IPS DF 6.9 (cell line): Measurements from ENCODE around the gene GYS1.

Experiments used
- DNase-seq: peaks from one replicate; pipeline ENCODE4 v3.0.0-alpha.2; 2013; ENCODE audit warnings: low read depth, low spot score
- H3K27ac ChIP-seq: one replicate; pipeline ENCODE4 v1.5.1; 2013; ENCODE audit warnings: low read length, control low read depth
- H3K27me3 ChIP-seq: 2 replicates; pipeline ENCODE4 v1.6.1; 2013; ENCODE audit warnings: mild to moderate bottlenecking, low read length; ENCODE audit not compliant: control insufficient read depth, insufficient read depth
- H3K36me3 ChIP-seq: 2 replicates; pipeline ENCODE4 v1.6.1; 2013; ENCODE audit warnings: low read length; ENCODE audit not compliant: control insufficient read depth, insufficient read depth
- H3K4me1 ChIP-seq: 2 replicates; pipeline ENCODE4 v1.6.1; 2013; ENCODE audit warnings: low read length; ENCODE audit not compliant: control insufficient read depth, insufficient read depth
- H3K4me3 ChIP-seq: 2 replicates; pipeline ENCODE4 v1.5.1; 2013; ENCODE audit warnings: mild to moderate bottlenecking, low read length
- H3K9me3 ChIP-seq: 2 replicates; pipeline ENCODE4 v1.6.1; 2013; ENCODE audit warnings: low read length, inconsistent platforms; ENCODE audit not compliant: control insufficient read depth, insufficient read depth
- WGBS: extraction: QIAGEN DNeasy Blood & Tissue Kit; methylation state at CpG from one replicate; pipeline ENCODE4 v1.1.7; 2013; ENCODE audit warnings: mixed read lengths, missing lambda C conversion rate; ENCODE audit not compliant: insufficient read length, insufficient coverage; 5-methylcytosine and 5-hydroxymethylcytosine counted together

GYS1 gene

DNA sequence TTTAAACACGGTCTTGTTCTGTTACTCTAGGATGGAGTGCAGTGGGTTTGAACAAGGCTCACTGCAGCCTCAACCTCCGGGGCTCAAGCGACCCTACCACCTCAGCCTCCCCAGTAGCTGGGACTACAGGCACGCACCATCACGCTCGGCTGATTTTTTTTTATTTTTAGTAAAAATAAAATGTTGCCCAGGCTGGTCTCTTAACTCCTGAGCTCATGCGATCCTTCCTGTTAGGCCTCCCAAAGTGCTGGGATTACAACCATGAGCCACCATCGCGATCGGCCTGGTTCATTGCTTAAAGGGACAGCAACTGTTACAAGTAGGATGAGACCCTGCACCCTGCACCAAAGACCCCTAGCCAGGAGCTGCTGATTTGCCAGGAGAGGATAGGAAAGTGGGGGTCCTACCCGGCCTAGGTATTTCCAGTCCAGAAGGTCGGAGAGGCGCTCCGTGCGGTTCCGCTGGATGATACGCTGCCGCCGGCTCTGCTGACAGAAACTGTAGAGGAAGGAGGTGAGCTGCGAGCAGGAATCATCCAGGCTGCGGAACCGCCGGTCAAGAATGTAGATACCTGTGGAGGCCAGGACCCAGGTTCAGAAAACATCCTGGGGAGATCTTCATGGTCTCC, 22.9 kb downstream of the GYS1 start:
- no peak overlapping the region for H3K4me3 ChIP-seq
- WGBS = no CpG with 5 or more reads among the region's 23 CpGs
- H3K4me1 ChIP-seq = no peaks in the 10 kb centered on the region
- no peak overlapping the region for H3K27ac ChIP-seq
- peaks cover 28% of the 10 kb centered on the region for H3K36me3 ChIP-seq
- no peak for DNase-seq
- H3K27me3 ChIP-seq = no peaks in the 10 kb centered on the region
- H3K9me3 ChIP-seq = no peaks in the 10 kb centered on the region

GRCh38 chr19:48969276-48970138, 23.6 kb downstream of the GYS1 start:
- H3K4me3 ChIP-seq = no peak overlapping the region
- no peaks in the 10 kb centered on the region for H3K27me3 ChIP-seq
- H3K36me3 ChIP-seq = peaks cover 27% of the 10 kb centered on the region
- H3K27ac ChIP-seq = no peak overlapping the region
- DNase-seq = no peak
- WGBS = no CpG with 5 or more reads among the region's 45 CpGs
- H3K9me3 ChIP-seq = no peaks in the 10 kb centered on the region
- no peaks in the 10 kb centered on the region for H3K4me1 ChIP-seq

GRCh38 chr19:48968813-48969218, 24.3 kb downstream of the GYS1 start:
- Histone ChIP-seq H3K36me3 (peaks cover 20% of the 10 kb centered on the region), H3K4me3 (no peak overlapping the region), H3K9me3 (no peaks in the 10 kb centered on the region), H3K27ac (no peak overlapping the region), H3K27me3 (no peaks in the 10 kb centered on the region), H3K4me1 (0 out of 2 replicates have a peak, but pooled peaks cover 2% of the 10 kb centered on the region)
- WGBS = no CpG with 5 or more reads among the region's 15 CpGs
- DNase-seq = no peak

DNA sequence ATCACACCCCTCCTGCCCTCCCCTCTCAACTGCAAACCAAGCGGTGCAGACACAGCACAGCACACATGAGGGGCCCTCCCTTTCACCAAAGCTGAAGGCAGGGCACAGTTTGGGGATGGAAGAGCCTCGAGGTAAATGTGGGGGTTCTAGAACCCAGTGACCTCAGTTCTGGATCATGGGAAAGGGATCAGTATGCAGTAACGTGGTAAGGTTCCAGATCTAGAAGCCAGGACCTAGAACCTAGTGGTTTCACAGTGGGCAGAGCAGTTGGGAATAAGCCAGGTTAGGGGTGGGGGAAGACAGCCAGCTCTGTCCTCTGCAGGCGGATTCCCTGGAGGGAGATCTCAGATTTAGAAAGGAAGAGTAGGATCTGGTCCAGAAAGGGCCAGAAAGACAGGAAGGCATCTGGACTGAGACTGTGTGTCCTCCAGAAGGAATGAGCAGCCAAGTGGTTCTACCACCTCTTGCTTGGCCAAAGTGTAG, 24.9 kb downstream of the GYS1 start:
- Histone ChIP-seq H3K36me3 (peaks cover 18% of the 10 kb centered on the region), H3K9me3 (no peaks in the 10 kb centered on the region), H3K27me3 (no peaks in the 10 kb centered on the region), H3K4me1 (0 out of 2 replicates have a peak, but pooled peaks cover 2% of the 10 kb centered on the region), H3K4me3 (no peak overlapping the region), H3K27ac (no peak overlapping the region)
- WGBS = no CpG with 5 or more reads among the region's 4 CpGs
- DNase-seq = no peak

GRCh38 chr19:48967346-48968178, 25.5 kb downstream of the GYS1 start:
- Histone ChIP-seq H3K27ac (no peak overlapping the region), H3K4me3 (no peak overlapping the region), H3K27me3 (no peaks in the 10 kb centered on the region), H3K4me1 (peaks cover 2% of the 10 kb centered on the region; the same call in 1 of the 2 replicates), H3K36me3 (peaks cover 18% of the 10 kb centered on the region), H3K9me3 (no peaks in the 10 kb centered on the region)
- no peak for DNase-seq
- no CpG with 5 or more reads among the region's 14 CpGs for WGBS

DNA sequence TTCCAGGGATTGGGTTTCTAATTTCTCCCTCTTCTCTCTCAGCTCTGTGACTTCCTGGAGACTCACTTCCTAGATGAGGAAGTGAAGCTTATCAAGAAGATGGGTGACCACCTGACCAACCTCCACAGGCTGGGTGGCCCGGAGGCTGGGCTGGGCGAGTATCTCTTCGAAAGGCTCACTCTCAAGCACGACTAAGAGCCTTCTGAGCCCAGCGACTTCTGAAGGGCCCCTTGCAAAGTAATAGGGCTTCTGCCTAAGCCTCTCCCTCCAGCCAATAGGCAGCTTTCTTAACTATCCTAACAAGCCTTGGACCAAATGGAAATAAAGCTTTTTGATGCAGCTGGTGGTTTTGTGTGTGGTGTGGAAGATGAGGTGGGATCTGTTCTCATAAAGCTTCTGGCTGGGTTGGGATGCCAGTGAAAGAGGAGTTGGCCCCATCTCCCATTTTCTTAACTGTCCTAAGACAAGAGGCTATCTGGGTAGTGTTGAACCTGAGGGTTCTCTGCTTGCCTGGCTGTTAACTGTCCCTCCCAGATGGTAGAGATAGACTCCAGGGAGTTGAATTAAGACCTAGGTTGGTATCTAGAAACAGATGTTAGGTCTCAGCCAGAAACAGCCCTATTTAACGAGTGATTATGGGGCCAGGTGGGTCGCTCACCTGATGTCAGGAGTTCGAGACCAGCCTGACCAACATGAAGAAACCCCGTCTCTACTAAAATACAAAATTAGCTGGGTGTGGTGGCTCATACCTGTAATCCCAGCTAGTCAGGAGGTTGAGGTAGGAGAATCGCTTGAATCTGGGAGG, 26.4 kb downstream of the GYS1 start:
- Histone ChIP-seq H3K36me3 (peaks cover 21% of the 10 kb centered on the region), H3K27me3 (no peaks in the 10 kb centered on the region), H3K4me3 (no peak overlapping the region; the same call in 1 of the 2 replicates), H3K27ac (no peak overlapping the region), H3K9me3 (no peaks in the 10 kb centered on the region), H3K4me1 (peaks cover 6% of the 10 kb centered on the region; the same call in 1 of the 2 replicates)
- no CpG with 5 or more reads among the region's 10 CpGs for WGBS
- DNase-seq = no peak

DNA sequence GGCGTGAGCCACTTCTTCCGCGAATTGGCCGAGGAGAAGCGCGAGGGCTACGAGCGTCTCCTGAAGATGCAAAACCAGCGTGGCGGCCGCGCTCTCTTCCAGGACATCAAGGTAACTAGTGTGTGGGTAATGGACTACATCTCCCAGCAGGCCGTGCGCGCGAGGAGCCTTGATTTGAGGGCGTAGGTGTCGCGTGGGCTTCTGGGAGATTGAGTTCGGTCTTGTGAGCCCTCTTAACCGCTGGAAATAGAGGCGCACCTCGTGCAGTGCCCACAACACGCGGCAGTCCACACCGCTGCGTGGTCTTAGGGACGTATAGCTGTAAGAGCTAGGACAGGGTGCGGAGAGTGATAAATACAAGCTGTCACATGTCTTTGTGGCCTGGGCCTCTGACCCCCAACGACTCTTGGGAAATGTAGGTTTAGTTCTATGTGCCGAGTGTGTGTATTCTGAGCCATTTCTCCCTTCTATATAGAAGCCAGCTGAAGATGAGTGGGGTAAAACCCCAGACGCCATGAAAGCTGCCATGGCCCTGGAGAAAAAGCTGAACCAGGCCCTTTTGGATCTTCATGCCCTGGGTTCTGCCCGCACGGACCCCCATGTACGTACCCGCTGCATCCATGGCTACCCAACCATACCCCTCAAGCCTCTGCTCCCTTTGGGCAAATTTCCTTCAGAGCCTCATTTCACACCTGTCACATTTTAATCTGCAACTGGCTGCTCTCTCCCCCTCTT, 27.1 kb downstream of the GYS1 start:
- Histone ChIP-seq H3K9me3 (no peaks in the 10 kb centered on the region), H3K27me3 (no peaks in the 10 kb centered on the region), H3K36me3 (peaks cover 21% of the 10 kb centered on the region), H3K27ac (no peak overlapping the region), H3K4me1 (peaks cover 6% of the 10 kb centered on the region; the same call in 1 of the 2 replicates), H3K4me3 (peak overlapping the region; percentile 72)
- WGBS = no CpG with 5 or more reads among the region's 36 CpGs
- DNase-seq = no peak

DNA sequence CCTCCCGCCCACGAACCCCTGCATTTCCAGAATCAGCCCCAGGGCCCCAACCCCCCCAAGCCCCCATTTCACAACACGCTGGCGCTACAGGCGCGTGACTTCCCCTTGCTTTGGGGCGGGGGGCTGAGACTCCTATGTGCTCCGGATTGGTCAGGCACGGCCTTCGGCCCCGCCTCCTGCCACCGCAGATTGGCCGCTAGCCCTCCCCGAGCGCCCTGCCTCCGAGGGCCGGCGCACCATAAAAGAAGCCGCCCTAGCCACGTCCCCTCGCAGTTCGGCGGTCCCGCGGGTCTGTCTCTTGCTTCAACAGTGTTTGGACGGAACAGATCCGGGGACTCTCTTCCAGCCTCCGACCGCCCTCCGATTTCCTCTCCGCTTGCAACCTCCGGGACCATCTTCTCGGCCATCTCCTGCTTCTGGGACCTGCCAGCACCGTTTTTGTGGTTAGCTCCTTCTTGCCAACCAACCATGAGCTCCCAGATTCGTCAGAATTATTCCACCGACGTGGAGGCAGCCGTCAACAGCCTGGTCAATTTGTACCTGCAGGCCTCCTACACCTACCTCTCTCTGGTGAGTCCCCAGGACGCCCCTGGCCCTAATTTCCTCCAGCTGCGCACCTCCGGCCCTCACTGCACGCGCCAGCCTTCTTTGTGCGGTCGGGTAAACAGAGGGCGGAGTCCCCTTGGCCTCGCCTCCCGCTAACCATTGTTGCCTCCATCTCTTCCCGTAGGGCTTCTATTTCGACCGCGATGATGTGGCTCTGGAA, 27.9 kb downstream of the GYS1 start, which contains the start of gene FTL:
FTL (plus strand) TSS at position 270 of the 766 bp plus-strand sequence; CDS start at position 469, 199 bp downstream.
- Histone ChIP-seq H3K9me3 (no peaks in the 10 kb centered on the region), H3K27me3 (no peaks in the 10 kb centered on the region), H3K4me3 (peak within 1 kb of the TSS; percentile 72), H3K4me1 (peaks cover 6% of the 10 kb centered on the region; the same call in 1 of the 2 replicates), H3K27ac (peak within 1 kb of the TSS; percentile 7), H3K36me3 (peaks cover 23% of the 10 kb centered on the region)
- no CpG with 5 or more reads among the region's 52 CpGs for WGBS
- DNase-seq = peak; percentile 94
